Keratinocyte (primary cell): Measurements from ENCODE around the gene FAM217B.

Experiments
- CTCF ChIP-seq, 3 experiments: IDR thresholded peaks in 1 of 3; conservative IDR thresholded peaks in 1 of 3; optimal IDR thresholded peaks in 1 of 3; 2 replicates in 2 of 3; 3 replicates in 1 of 3; pipeline versions ENCODE3 to v1.5.1; 2011; ENCODE audit warnings: low read length in 3 of 3, mild to moderate bottlenecking in 3 of 3, moderate library complexity in 2 of 3, control low read depth in 1 of 3, inconsistent platforms in 1 of 3; ENCODE audit not compliant: insufficient read depth in 2 of 3; ENCODE audit errors: extremely low read depth in 1 of 3
- EZH2 ChIP-seq: IDR thresholded peaks from one replicate; pipeline ENCODE4 v1.6.1; 2012; ENCODE audit warnings: inconsistent platforms, mild to moderate bottlenecking, low read length, moderate library complexity

DNA sequence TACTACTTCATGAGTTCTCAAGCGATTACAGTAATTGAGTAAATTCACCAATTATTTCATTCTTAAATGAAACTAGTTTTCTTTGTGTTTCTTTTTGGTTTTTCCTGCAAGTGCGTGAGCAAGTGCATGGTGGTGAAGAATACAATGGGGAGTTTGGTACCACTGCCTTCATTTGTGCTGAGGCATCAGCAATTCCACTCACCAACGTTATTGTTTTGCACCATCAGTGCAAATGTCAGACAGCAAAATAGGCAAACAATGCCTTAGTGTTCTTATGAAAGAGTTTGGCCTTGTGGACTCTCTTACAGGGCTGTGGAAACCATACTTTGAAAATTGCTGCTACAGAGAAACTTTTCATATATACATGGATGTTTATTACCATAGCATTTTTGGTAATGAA, 26.2 kb downstream of the FAM217B start:
- no peak for TF ChIP-seq CTCF (optimal IDR thresholded peaks at IDR 0.05 in 1 of 3, IDR thresholded peaks at IDR 0.05 in 1 of 3, conservative IDR thresholded peaks at IDR 0.05 in 1 of 3; ENCODE audit: extremely low read depth in 1 of 3, insufficient read depth in 2 of 3, low read length in 3 of 3)
- TF ChIP-seq EZH2, result no peak
